8988T (cell line): ENCODE measurements around the gene PMEPA1.

Experiments used
- DNase-seq: peaks from one replicate; pipeline ENCODE4 v3.0.0; 2011

PMEPA1 gene

GRCh38 chr20:57709823-57710799 is at the start of gene PMEPA1:
Gene PMEPA1 (minus strand): TSS chr20:57710015. CDS start chr20:57709582, 433 bp downstream.
- peak; percentile 96 for DNase-seq

- DNase-seq: no peak
Measured at GRCh38 chr20:57757767-57758166, 48.0 kb upstream of the PMEPA1 start.

- DNase-seq: no peak
Measured at GRCh38 chr20:57756921-57757320, 47.1 kb upstream of the PMEPA1 start.

GRCh38 chr20:57756213-57756612 is 46.4 kb upstream of the PMEPA1 start:
- DNase-seq: no peak

- DNase-seq: no peak
Measured at GRCh38 chr20:57755609-57756008, 45.8 kb upstream of the PMEPA1 start.

GRCh38 chr20:57754190-57754589 is 44.4 kb upstream of the PMEPA1 start:
- no peak for DNase-seq

- DNase-seq: no peak
Measured at GRCh38 chr20:57753332-57754164, 43.7 kb upstream of the PMEPA1 start.

- no peak for DNase-seq
Measured at GRCh38 chr20:57751411-57751810, 41.6 kb upstream of the PMEPA1 start.

GRCh38 chr20:57749869-57750268 is 40.1 kb upstream of the PMEPA1 start:
- no peak for DNase-seq

GRCh38 chr20:57749131-57749690 is 39.4 kb upstream of the PMEPA1 start:
- no peak for DNase-seq

- DNase-seq: peak; percentile 86
Measured at GRCh38 chr20:57748601-57749130, 38.9 kb upstream of the PMEPA1 start.

GRCh38 chr20:57747861-57748481 is 38.2 kb upstream of the PMEPA1 start:
- no peak for DNase-seq

GRCh38 chr20:57746832-57747404 is 37.1 kb upstream of the PMEPA1 start:
- no peak for DNase-seq

GRCh38 chr20:57746201-57746600 is 36.4 kb upstream of the PMEPA1 start:
- no peak for DNase-seq

GRCh38 chr20:57744206-57744605 is 34.4 kb upstream of the PMEPA1 start:
- no peak for DNase-seq

- no peak for DNase-seq
Measured at GRCh38 chr20:57743450-57744095, 33.8 kb upstream of the PMEPA1 start.

GRCh38 chr20:57742507-57743181 is 32.8 kb upstream of the PMEPA1 start:
- no peak for DNase-seq

GRCh38 chr20:57738484-57738883 is 28.7 kb upstream of the PMEPA1 start:
- no peak for DNase-seq

GRCh38 chr20:57738053-57738452 is 28.2 kb upstream of the PMEPA1 start:
- DNase-seq: no peak

- DNase-seq: no peak
Measured at GRCh38 chr20:57737349-57737748, 27.5 kb upstream of the PMEPA1 start.

GRCh38 chr20:57736738-57737347 is 27.0 kb upstream of the PMEPA1 start:
- no peak for DNase-seq
